Astrocyte (in vitro differentiated cells and primary cell): Measurements from ENCODE around the gene RALBP1. TPM values are rescaled to one million over a fixed set of nuclear protein-coding genes. Genes with fewer than 3 reads are reported as not detected.
A peak's percentile ranks its signal among the peaks of the same experiment; 100 is the strongest.

Source experiments
- DNase-seq: peaks from one replicate; pipeline ENCODE4 v3.0.0-alpha.2; 2010; ENCODE audit warnings: low read depth
- FAIRE-seq: peaks from 2 replicates; lab custom pipeline; 2011; peaks lifted over from hg19 to GRCh38; lab: Jason Lieb, UNC
- H2AFZ ChIP-seq: 2 replicates; pipeline ENCODE4 v1.6.0; 2012; ENCODE audit warnings: low read depth, low read length, inconsistent platforms
- H3K27ac ChIP-seq: 2 replicates; pipeline ENCODE4 v1.5.1; 2011; ENCODE audit warnings: low read depth, low read length, inconsistent platforms
- H3K27me3 ChIP-seq: 2 replicates; pipeline ENCODE4 v1.6.0; 2011; ENCODE audit warnings: low read length, inconsistent platforms; ENCODE audit not compliant: insufficient read depth
- H3K36me3 ChIP-seq: 2 replicates; pipeline ENCODE4 v1.5.1; 2011; ENCODE audit warnings: low read length, inconsistent platforms; ENCODE audit not compliant: insufficient read depth
- H3K4me1 ChIP-seq: 2 replicates; pipeline ENCODE4 v1.5.1; 2011; ENCODE audit warnings: low read length, inconsistent platforms; ENCODE audit not compliant: insufficient read depth
- H3K4me2 ChIP-seq: 2 replicates; pipeline ENCODE4 v1.6.0; 2012; ENCODE audit warnings: low read length, inconsistent platforms
- H3K4me3 ChIP-seq: 2 replicates; pipeline ENCODE4 v1.5.1; 2011; ENCODE audit warnings: low read depth, mild to moderate bottlenecking, low read length, inconsistent platforms; ENCODE audit not compliant: insufficient read depth
- H3K79me2 ChIP-seq: 2 replicates; pipeline ENCODE4 v1.6.0; 2012; ENCODE audit warnings: mild to moderate bottlenecking, low read length, inconsistent platforms; ENCODE audit not compliant: insufficient read depth
- H3K9ac ChIP-seq: 2 replicates; pipeline ENCODE4 v1.6.0; 2012; ENCODE audit warnings: mild to moderate bottlenecking, low read length, inconsistent platforms
- H3K9me3 ChIP-seq: 2 replicates; pipeline ENCODE4 v1.5.1; 2012; ENCODE audit warnings: low read depth, mild to moderate bottlenecking, low read length, inconsistent platforms; ENCODE audit not compliant: insufficient read depth
- H4K20me1 ChIP-seq: 2 replicates; pipeline ENCODE4 v1.6.0; 2012; ENCODE audit warnings: low read length, inconsistent platforms; ENCODE audit not compliant: insufficient read depth
- H3K27ac Mint-ChIP-seq: one replicate; pipeline ENCODE4 v1.8.0; 2021; ENCODE audit warnings: mild to moderate bottlenecking, mixed read lengths; ENCODE audit not compliant: unreplicated experiment
- H3K27me3 Mint-ChIP-seq: one replicate; pipeline ENCODE4 v1.8.0; 2021; ENCODE audit warnings: low read depth, mixed read lengths; ENCODE audit not compliant: unreplicated experiment
- H3K36me3 Mint-ChIP-seq: one replicate; pipeline ENCODE4 v1.8.0; 2021; ENCODE audit warnings: low read depth, mixed read lengths; ENCODE audit not compliant: unreplicated experiment
- H3K4me1 Mint-ChIP-seq: one replicate; pipeline ENCODE4 v1.8.0; 2021; ENCODE audit warnings: low read depth, mixed read lengths; ENCODE audit not compliant: unreplicated experiment
- H3K4me3 Mint-ChIP-seq: one replicate; pipeline ENCODE4 v1.8.0; 2021; ENCODE audit warnings: mild to moderate bottlenecking, moderate library complexity, mixed read lengths; ENCODE audit not compliant: unreplicated experiment
- H3K9me3 Mint-ChIP-seq: one replicate; pipeline ENCODE4 v1.8.0; 2021; ENCODE audit warnings: mild to moderate bottlenecking, mixed read lengths; ENCODE audit not compliant: unreplicated experiment
- CTCF ChIP-seq: IDR thresholded peaks from 2 replicates; pipeline ENCODE4 v1.5.1; 2011; ENCODE audit warnings: low read depth, mild to moderate bottlenecking, inconsistent platforms, low read length, moderate library complexity; ENCODE audit not compliant: insufficient read depth
- EZH2 ChIP-seq: IDR thresholded peaks from 2 replicates; pipeline ENCODE4 v1.6.1; 2012; ENCODE audit warnings: mild to moderate bottlenecking, low read length, inconsistent platforms; ENCODE audit not compliant: insufficient read depth
- total RNA-seq: library from RNA; stranded (reverse); gene quantifications from 2 replicates; pipeline ENCODE4 v1.2.1, GENCODE V29; 2021

Gene RALBP1
- total RNA-seq, 1 donor from 2014 or later, result 57.5 TPM

GRCh38 chr18:9557250-9557943, 82.1 kb downstream of the RALBP1 start:
- TF ChIP-seq CTCF, result no peak
- TF ChIP-seq EZH2, result no peak
- H3K4me3 Mint-ChIP-seq, result no peak overlapping the region
- Histone ChIP-seq H3K27ac (no peak overlapping the region), H3K4me2 (no peak overlapping the region), H2AFZ (no peak overlapping the region), H3K4me1 (no peaks in the 10 kb centered on the region), H3K27me3 (no peaks in the 10 kb centered on the region), H4K20me1 (peaks cover 7% of the 10 kb centered on the region), H3K4me3 (no peak overlapping the region), H3K9me3 (no peaks in the 10 kb centered on the region), H3K36me3 (peaks cover 51% of the 10 kb centered on the region), H3K9ac (no peak overlapping the region), H3K79me2 (peaks cover 4% of the 10 kb centered on the region)
- H3K27ac Mint-ChIP-seq, result peak overlapping the region; percentile 14
- H3K27me3 Mint-ChIP-seq, result no peaks in the 10 kb centered on the region
- DNase-seq, result no peak
- peaks cover 35% of the 10 kb centered on the region for H3K36me3 Mint-ChIP-seq
- peaks cover 14% of the 10 kb centered on the region for H3K4me1 Mint-ChIP-seq
- no peaks in the 10 kb centered on the region for H3K9me3 Mint-ChIP-seq
- FAIRE-seq, result no peak

- H3K27ac Mint-ChIP-seq, result peak overlapping the region; percentile 47
- no peaks in the 10 kb centered on the region for H3K27me3 Mint-ChIP-seq
- Histone ChIP-seq H3K27ac (no peak overlapping the region), H3K79me2 (peaks cover 2% of the 10 kb centered on the region), H3K9ac (no peak overlapping the region), H3K4me2 (no peak overlapping the region), H3K4me1 (no peaks in the 10 kb centered on the region), H3K4me3 (no peak overlapping the region), H4K20me1 (peaks cover 7% of the 10 kb centered on the region), H3K9me3 (no peaks in the 10 kb centered on the region), H3K36me3 (peaks cover 48% of the 10 kb centered on the region), H2AFZ (no peak overlapping the region), H3K27me3 (no peaks in the 10 kb centered on the region)
- no peak overlapping the region for H3K4me3 Mint-ChIP-seq
- no peak for TF ChIP-seq CTCF
- no peak for TF ChIP-seq EZH2
- peaks cover 29% of the 10 kb centered on the region for H3K36me3 Mint-ChIP-seq
- no peak for FAIRE-seq
- peaks cover 14% of the 10 kb centered on the region for H3K4me1 Mint-ChIP-seq
- no peaks in the 10 kb centered on the region for H3K9me3 Mint-ChIP-seq
- no peak for DNase-seq
Measured at GRCh38 chr18:9558387-9559064, 83.2 kb downstream of the RALBP1 start.

- FAIRE-seq (no peak), DNase-seq (no peak)
- no peaks in the 10 kb centered on the region for H3K4me1 ChIP-seq
- no peaks in the 10 kb centered on the region for H3K27me3 ChIP-seq
- no peak overlapping the region for H2AFZ ChIP-seq
- H3K9ac ChIP-seq, result no peak overlapping the region
- no peaks in the 10 kb centered on the region for H3K9me3 Mint-ChIP-seq
- H3K27ac Mint-ChIP-seq, result no peak overlapping the region
- H3K79me2 ChIP-seq, result peaks cover 2% of the 10 kb centered on the region
- no peaks in the 10 kb centered on the region for H3K27me3 Mint-ChIP-seq
- H3K27ac ChIP-seq, result no peak overlapping the region
- no peak overlapping the region for H3K4me3 ChIP-seq
- H3K36me3 ChIP-seq, result peaks cover 49% of the 10 kb centered on the region
- peaks cover 7% of the 10 kb centered on the region for H4K20me1 ChIP-seq
- H3K4me2 ChIP-seq, result no peak overlapping the region
- no peak overlapping the region for H3K4me3 Mint-ChIP-seq
- H3K36me3 Mint-ChIP-seq, result peaks cover 27% of the 10 kb centered on the region
- H3K4me1 Mint-ChIP-seq, result peaks cover 14% of the 10 kb centered on the region
- no peak for TF ChIP-seq CTCF
- TF ChIP-seq EZH2, result no peak
- H3K9me3 ChIP-seq, result no peaks in the 10 kb centered on the region
Measured at GRCh38 chr18:9559253-9559652, 83.9 kb downstream of the RALBP1 start.
